ENCODE data around the gene CPEB1.
"Not testable (repeated sequence)": the region's sequence is repeated elsewhere in the genome, so short reads cannot be mapped to it uniquely, and the experiment has no call there.

Gene CPEB1

DNA sequence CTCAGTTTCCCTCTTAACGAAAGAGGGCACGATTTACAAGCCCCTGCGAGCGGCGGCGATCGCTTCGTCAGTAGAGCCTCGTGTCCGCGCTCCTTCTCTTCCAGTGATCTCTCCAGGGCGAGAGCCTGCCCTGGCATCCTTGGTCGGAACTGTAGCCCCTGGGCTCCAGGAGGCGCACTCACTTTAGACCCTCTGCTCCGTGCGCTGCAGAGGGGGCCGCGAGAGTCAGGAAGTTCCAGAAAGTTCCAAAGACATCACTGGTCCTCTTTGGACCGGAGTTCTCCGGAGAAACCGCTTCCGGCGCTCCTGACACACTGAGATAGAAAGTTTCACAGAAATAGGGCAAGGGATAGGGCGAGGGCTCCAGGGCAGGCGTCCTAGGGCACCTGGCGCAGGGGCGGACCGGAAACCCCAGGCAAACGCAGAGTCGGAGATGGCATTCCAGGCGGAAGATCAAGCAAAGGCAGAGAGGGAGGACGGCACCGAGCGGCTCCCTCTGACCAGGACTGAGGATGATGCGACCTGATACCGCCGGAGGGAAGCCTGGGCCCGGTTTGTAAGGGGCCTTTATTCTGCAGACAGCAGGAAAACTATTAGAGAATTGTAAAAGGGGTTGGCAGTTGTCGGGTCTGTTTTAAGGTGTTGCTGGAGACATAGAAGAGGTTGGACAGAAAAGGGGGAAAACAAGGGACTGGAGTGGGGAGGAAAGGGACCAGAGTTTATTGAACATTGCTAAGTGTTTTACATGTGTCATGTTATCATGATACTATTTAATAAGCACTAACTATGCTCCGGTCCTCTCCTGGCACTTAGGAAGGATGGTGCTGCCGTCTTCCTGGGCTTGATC is 1.3 kb upstream of the CPEB1 start:
- no peak for DNase-seq

DNA sequence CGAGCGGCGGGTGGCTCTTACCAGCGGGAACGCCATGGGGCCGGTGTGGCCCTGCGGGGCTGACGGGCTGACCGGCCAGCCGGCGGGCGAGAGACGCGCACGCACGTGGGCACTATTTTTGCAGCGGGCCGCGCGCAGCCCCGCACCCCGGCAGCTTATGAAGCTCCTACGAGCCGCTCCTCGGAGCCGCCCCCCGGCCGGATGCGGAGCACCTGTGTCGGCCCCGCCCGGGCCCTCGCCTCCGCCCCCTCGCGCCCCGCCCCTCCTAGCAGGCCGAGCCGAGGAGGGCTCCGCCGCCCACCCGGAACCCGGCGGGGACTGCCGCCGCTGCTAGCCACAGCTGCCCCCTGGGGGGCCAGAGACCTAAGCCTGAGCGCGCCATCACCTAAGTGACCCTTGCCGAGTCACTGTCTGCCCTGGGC is 683 bp upstream of the CPEB1 start:
- DNase-seq, result peak; percentile 4 to 18

DNA sequence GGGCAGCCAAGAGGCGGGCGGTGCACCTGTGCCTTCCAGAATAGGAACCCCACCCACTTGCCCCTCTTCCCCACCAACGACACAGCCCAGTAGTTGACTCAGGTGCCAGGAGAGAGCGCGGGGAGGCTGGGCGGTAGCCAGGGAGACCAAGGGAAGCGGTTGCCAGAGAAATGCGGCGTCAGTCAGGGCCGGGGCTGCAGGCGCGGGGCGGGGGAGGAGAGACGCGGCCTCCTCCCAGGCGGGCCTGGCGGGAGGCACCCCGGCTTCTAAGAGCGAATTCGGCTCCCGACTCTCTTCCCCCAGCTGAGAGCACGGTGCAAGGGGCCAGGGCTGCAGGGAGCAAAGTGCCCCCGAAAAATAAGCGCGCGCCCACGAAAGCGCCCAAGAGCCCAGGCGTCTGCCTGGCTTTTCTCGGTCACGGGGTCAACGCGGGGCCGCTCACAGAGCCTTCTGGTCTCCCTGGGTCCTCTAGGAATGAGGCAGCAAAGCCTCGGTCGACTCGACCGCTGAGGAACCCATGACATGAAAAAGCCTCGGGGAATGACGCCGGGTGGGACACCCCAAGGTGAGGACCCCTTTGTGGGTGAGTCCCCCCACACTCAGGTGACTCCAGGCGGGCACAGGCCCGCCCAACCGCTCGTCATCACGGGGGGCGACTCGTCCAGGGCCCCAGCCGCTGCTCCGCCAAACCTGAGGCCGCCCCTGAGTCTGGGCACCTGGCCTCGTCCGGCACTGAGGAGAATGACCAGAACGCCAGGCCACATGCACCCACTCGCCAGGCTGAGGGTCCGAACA is 716 bp downstream of the CPEB1 start:
- peak in 1 of 2 donors; percentile 2 for DNase-seq

DNA sequence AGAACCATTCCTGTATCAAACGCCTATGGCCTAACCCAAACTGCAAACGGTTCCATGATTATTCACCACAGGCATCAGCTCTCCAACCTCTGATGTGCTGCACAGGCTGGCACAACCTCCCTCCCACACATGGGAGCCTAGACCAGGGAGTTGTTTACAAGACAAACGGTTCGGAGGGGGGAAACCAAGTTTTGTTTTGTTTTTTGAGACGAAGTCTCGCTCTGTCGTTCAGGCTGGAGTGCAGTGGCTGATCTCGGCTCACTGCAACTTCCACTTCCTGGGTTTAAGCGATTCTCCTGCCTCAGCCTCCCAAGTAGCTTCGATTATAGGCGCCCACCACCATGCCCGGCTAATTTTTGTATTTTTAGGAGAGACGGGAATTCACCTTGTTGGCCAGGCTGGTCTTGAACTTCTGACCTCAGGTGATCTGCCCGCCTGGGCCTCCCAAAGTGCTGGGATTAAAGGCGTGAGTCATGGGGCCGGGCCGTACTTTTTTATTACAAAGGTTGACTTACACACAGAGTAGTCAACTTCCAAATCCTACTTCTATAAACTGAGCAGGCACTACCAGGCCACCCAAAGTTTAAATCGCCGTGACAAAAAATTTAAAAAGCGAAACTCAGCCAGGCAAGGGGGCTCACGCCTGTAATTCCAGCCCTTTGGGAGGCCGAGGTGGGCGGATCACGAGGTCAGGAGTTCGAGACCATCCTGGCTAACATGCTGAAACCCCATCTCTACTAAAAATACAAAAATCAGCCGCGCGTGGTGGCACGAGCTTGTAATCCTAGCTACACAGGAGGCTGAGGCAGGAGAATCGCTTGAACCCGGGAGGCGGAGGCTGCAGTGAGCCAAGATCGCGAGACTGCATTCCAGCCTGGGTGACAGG is 2.0 kb downstream of the CPEB1 start:
- DNase-seq, result not testable (repeated sequence)

DNA sequence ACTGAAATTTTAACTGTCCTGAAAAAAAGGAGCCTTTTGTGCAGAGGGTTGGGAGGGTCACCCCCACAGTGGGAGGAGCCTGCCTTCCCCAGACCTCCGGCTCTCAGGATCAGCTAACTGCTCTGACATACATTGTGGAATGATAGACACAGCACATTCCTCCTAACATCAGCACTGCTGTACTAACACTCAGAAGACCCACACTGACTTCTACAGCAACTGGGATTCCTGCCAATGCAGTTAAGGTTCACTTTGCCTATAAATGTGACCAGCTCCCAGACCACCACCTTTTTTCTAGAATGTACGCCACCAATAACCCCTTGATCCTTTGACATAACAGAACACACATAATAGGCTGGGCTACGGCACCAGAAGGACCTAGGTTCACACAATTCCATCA is 3.2 kb downstream of the CPEB1 start:
- no peak for DNase-seq

DNA sequence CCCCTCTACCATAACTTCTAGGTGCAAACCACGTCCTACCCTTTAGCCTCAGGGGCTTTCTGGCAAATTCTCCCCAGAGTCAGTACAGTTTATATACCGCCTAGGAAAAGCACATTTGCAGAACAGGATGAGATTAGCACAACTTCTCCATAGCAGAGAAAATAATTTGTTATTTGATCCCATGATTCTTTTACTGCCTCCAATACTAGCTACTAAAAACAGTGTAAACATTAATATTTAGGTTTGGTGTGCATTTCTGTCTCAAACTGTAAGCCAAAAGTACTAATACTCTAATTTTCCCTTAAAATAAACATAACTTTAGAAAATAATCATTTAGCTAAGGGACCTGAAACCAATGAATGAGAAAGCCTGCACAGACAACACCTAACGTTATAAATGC is 4.5 kb downstream of the CPEB1 start:
- DNase-seq, result no peak

DNA sequence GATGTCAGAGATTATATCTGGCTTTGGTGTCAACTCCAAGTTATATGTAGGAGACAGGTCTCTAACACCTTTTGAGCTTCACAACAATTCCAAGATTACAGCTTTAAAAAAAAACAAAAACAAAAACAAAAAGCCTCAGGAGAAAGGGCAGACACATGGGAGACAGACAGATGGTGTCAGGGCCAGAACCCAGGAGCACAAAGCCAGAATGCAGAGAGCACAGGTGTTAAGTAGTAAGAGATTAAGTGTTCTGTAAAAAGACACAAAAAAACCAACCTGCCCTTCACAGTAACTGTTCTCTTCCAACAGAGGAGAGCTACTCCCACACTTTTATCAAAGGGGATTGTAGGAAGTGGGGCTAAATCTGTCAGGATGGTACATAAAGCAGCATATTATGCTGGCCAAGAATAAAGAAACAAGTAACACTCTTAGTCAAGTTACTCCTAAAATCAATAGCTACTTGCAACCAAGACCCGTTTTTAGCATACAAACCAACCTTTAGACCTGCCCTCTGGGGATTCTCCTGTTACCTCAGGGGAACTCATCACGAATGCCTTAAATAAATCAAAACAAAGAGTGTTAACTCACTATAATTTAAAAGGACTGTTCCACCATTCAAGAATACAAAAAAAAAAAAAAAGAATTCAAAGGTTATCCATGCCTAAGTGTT is 5.9 kb downstream of the CPEB1 start:
- DNase-seq, result no peak

DNA sequence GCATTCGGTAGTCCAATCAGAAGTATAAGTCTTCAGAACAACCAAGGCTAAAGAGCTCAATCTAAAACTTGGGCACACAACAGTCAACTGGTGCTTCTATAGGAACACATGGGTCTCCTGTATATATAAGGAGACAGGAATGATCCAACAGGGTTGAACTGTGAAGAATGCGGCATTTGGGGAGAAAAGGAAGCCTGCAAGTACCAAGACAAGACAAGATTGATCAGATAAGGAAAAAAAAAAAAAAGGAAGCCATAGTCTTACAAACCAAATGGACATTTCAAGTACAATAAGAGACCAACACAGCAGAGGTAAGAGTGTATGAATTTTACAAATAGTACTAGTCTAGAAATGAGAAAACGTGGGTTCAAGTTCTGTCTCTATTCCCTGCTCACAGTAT is 6.5 kb downstream of the CPEB1 start:
- DNase-seq, result no peak

DNA sequence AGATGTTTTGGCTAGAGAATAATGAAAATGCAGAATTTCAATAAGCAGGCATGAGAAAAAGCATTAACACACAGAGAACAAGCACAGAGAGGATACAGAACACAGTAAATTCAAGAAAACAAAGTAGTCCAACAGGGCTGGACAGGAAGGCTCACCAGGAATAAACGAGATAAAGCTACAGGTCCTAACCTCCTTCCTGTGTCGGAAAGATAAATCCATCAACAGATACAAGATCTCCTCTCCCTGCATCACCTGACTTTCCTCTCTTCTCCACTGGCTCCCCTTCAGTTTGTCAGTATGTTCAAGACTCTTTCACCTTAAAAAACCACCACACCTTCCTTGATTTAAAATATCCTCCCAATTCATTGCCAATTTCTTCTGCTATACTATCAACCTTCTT is 11.4 kb downstream of the CPEB1 start:
- no peak for DNase-seq

DNA sequence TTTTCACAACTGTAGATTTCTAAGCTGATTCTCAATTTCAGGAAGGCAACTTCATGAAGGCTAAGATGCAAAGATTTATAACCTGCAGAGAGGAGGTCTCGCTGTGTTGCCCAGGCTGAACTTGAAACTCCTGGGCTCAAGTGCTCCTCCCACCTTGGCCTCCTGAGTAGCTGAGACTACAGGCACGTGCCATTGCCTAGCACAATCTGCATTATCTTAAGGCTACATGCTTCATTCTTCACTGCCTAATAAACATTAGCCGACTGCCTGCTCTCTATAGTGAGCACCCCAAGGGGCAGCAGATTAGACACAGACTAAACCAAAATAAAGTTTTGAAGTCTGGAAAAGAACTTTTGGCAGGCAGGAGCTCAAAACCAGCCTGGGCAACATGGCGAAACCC is 17.1 kb downstream of the CPEB1 start:
- no peak for DNase-seq

DNA sequence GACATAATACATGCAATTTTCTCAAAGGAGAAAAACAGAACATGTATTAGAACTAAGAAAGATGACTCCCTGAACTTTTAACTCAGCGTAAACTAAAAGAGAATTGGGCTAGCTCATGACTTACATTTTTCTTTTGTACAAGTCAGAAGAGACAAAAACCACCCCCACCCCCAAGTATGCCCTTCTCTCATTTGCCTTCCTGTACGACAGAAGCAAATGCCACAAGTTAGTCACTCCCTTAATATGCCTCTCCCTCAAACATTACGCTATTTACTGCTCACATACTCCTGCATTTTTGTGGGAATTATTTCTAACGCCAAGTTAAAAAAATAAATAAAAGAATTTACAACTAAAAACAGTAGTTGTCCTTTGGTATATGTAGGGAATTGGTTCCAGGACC is 22.0 kb downstream of the CPEB1 start:
- no peak for DNase-seq

DNA sequence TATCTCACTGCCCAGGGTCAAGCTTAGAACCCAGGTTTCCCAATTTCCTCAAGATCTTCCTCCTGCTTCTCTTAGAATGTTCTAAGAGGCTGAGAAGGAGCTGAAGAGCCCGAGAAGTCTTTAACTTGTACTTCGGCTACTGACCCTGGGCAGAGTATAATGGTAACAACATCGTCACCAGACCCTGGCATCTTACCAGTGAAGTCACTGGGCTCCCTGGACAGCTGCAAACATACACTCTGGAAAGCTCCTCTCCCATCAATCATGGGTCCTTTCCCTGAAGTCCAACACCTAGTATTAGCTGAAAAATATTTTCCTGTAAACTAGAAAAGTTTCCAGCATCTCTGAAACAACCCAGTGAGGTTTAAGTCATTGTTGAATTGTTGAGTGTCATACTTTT is 22.7 kb downstream of the CPEB1 start:
- no peak for DNase-seq

DNA sequence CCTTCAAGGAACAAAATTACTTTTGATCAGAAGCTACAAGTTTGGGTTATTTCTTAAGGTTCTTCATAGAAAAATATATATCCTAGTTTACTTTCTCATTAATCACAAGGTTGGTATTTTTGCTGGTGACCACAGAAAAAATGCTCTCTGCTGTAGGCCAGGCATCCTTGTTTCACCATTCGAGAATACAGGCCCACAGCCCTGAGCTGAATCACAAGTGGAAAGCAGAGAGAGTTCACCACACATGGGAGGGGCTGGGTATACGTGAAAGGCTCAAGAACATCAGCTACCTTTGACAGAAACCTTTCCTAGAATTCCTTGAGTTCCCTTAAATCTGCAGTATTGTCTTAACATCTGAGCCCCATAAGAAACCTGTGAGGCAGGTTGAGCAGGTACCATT is 23.2 kb downstream of the CPEB1 start:
- no peak for DNase-seq

DNA sequence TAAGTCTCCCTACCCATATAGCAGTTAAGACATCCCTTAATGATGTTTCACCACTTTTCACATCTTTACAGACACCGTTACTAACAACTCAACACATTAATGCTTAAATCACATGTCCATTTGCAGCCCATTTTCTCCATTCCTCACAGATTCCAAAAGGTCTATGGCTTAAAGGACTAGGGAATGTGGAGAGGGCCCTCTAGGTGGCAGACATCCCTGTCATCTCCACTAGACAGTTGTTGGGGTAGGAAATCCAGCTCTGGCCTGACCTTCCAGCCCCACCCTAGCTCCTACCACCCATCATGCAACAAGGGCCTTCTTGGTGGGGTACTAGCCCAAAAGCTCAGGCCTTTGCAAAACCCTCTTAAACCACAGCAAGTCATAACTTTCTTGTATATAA is 25.2 kb downstream of the CPEB1 start:
- DNase-seq, result no peak

DNA sequence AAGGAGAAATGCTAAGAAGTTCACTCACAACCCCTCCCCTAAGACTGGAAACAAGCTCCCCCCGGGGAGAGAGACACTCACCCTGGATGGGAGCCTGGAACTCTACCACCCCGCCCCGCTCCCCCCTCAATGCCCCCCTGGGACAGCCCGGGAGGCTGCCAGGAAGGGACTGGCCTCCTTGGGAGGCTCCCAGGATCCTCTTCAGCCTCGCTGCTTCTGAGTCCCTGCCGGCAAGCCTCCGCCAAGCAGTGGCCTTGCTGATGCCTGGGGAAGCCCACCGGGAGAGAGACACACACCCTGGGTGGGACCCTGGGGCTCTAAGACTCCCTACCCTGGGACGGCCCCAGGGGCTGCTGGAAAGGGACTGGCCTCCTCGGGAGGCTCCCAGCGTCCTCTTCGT is 33.4 kb downstream of the CPEB1 start:
- DNase-seq, result no peak

DNA sequence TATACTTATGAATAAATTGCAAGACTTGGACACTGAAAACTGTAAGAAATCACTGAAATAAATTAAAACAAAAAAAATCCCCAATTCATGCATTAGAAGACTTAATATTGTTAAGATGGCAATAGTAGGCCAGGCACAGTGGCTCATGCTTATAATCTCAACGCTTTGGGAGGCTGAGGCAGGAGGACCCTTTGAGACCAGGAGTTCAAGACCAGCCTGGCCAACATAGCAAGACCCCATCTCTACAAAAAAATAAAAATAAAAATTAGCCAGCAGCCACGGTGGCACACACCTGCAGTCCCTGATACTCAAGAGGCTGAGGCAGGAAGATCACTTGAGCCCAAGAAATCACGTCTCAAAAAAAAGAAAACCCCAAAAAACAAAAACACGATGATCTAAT is 35.8 kb downstream of the CPEB1 start:
- no peak for DNase-seq

DNA sequence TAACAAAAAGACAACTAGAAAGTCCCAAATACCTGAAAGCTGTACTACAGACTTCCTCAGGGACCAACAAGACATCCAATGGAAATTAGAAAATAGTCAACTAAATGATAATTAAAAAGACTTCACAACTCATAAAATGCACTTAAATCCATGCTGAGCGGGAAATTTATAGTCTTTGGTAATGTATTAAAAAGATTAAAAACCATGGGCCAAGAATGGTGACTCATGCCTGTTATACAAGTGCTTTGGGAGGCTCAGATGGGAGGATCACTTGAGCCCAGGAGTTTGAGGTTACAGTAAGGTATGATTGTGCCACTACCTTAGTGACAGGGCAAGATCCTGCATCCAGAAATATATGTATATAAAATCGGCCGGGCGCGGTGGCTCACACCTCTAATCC is 45.0 kb downstream of the CPEB1 start:
- no peak for DNase-seq

DNA sequence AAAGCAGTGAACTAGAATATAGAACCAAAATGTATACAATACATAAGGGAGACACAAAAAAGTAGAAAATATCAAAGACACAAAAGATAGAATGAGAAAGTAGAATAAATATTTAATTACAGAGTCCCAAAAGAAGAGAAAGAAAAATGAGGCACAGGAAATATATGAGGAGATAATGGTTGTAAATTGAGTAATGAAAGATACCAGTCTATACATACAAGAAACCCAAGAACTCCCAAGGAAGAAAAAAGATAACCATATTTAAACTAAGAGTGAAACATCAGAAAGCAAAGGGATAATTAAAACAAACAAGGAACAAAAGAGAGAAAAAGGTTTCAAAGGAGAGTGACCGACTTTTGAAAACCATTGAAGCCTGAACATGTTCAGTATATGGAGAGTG is 47.3 kb downstream of the CPEB1 start:
- no peak for DNase-seq

DNA sequence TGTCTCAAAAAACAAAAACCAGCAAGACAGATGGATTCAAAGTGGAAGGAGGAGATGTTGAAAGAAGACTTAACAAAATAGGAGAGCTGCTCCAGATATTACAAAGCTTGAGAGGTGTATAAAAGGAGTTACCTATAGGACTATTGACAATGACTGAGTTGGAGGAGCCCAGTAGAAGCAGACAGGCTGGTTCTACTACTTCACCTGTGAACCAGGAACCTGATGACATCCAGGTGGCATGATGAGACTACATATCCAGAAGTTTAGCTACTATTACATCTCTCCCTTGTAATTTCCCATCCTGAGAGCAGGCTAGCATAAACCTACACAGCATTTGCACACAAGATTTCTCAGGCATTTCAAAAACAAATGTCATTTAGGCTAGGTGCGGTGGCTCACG is 49.3 kb downstream of the CPEB1 start:
- no peak for DNase-seq

DNA sequence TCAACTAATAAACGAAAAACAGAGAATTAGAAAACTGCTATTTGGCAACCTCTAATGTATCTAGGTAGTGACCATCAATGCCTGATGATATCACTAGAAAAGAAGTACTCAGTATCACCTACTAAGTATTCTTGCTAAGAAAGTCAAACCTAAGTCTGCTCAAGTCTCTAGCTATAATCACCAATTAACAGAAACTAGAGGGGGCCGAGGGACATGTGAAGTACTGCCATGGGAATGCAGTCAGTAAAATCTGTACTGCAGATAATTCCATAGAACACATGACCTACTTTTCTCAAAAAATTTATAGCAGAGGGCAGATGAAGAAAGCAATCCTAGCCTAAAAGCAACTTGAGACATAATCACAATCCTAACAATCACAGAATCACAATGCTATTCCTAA is 51.4 kb downstream of the CPEB1 start:
- no peak for DNase-seq

DNA sequence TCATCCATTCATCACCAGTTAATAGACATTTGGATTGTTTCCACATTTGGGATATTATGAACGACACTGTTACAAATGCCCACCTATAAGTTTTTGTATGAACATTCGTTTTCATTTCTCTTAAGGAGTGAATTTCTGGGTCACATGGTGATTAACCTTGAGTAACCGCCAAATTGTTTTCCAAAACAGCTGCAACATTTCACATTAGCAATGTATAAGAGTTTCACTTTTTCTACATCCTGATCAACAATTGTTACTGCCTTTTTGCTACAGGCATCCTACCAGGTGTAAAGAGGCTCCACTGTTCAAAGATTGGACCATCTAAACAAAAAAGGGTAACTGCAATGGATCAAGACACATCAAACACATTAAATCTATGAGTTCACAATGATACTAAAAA is 52.0 kb downstream of the CPEB1 start:
- no peak for DNase-seq

DNA sequence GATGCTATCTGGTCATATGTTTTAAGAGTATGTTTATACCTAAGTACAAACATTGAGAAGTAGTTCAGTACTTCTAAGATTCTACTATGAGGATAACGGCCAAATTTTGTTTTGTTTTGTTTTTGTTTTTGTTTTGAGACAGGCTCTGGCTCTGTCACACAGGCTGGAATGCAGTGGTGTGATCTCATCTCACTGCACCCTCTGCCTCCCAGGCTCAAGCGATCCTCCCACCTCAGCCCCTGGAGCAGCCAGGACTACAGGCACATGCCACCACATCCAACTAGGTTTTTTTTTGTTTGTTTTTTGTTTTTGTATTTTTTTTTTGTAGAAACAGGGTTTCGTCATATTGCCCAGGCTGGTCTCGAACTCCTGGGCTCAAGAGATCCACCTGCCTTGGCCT is 59.4 kb downstream of the CPEB1 start:
- DNase-seq, result no peak

DNA sequence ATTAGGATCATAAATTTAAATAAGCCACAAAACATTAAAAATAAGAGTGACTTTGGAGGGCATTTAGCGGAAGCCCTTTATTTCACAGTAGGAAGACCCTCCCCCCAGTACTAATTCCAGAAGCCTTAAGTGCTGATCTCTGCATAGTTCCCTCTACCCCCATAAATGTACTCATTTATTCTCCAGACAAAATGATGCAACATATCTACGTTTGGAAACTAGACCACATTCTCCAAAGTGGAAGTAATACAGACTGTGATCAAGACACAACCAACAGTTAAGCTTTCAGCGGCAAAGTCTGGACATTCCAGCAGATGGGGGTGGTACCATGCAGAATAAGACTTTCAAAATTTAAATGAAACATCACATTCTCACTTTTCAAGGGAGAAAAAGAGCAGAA is 62.1 kb downstream of the CPEB1 start:
- no peak for DNase-seq

All from stimulated activated CD4-positive, alpha-beta T cell treated with anti-CD3 and anti-CD28 coated beads, Interleukin-2, amount 100 ng/mL, for 48 hours (primary cell).